T-helper 1 cell treated with Interleukin-12 subunit alpha and Interleukin-12 subunit beta and Interleukin-4 antibody, amounts not matched to agents 30 ng/mL and 1 ng/mL, for 36 hours (primary cell): Measurements from ENCODE around the gene CACNA1B. TPM values are rescaled to one million over a fixed set of nuclear protein-coding genes. Genes with fewer than 3 reads are reported as not detected.
"Not testable (repeated sequence)": the region's sequence is repeated elsewhere in the genome, so short reads cannot be mapped to it uniquely, and the experiment has no call there.

Experiments
- intact Hi-C: fragments of 100-400 bp; cut with micrococcal nuclease; formaldehyde crosslinking; loops from one replicate; pipeline ENCODE4 v1.15.1; 2024
- total RNA-seq: library from RNA; stranded (reverse); gene quantifications from 2 replicates; pipeline ENCODE4 v1.2.3, GENCODE V29; 2022

The CACNA1B gene
- total RNA-seq, 1 donor from 2014 or later: 0.07 TPM

DNA sequence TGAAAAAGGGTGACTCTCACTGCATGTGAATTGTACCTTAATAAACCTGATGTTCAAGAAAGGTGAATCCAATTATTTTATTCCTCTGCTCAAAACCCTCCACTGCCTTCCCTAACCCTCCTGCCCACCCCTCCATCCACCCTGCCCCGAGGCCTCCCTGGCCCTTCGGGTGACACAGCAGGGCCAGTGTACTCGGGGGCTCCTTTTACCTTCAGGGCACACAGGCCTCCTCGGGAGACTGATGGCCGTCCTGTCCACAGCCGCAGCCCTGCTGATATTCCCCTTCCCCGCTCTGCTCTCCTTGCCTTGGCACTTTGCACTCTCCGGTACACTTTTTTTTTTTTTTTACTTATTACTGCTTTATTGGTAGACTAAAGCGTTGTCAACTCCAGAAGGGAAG, 234.0 kb downstream of the CACNA1B start:
- intact Hi-C loops: no loop called here

DNA sequence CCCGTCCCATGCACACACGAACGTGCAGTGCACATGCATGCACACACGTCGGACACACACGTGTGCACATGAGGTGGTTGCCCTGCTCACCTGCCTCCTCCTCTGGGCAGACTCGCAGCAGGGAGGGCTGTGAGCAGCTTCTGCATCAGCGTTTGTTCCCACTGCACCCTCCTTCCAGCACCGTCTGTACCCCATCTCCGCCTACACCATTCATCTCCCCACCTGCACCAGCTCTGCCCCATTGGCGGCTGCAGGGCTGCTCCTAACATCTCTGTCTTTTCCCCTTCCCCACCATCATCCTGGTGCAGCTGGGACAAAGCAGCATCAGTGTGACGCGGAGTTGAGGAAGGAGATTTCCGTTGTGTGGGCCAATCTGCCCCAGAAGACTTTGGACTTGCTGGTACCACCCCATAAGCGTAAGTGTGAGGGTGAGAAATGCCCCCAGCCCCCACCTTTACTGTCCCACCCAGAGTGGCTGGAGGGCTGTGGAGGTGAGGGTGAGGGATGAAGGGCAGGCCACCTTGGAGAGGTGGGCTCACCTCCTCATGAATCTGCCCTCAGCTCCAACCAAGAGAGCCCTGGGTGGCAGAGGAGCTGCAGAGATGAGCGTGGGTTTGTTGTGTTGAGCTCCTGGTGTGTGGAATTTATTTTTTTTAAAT, 234.6 kb downstream of the CACNA1B start:
- intact Hi-C loops: no loop called here

DNA sequence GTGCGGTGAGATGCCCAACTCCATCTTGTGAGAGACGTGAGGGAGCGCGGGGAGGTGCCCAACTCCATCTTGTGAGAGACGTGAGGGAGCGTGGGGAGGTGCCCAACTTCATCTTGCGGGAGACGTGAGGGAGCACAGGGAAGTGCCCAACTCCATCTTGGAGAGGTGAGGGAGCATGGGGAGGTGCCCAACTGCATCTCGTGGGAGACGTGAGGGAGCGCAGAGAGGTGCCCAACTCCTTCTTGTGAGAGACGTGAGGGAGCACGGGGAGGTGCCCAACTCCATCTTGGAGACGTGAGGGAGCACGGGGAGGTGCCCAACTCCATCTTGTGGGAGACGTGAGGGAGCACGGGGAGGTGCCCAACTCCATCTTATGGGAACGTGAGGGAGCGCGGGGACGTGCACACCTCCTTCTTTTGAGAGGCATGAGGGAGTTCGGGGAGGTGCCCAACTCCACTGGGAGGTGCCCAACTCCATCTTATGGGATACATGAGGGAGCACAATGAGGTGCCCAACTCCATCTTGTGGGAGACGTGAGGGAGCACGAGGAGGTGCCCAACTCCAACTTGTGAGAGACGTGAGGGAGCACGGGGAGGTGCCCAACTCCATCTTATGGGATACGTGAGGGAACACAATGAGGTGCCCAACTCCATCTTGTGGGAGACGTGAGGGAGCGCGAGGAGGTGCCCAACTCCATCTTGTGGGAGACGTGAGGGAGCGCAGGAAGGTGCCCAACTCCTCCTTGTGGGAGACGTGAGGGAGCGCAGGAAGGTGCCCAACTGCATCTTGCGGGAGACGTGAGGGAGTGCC, 235.4 kb downstream of the CACNA1B start:
- intact Hi-C loops: no loop called here

DNA sequence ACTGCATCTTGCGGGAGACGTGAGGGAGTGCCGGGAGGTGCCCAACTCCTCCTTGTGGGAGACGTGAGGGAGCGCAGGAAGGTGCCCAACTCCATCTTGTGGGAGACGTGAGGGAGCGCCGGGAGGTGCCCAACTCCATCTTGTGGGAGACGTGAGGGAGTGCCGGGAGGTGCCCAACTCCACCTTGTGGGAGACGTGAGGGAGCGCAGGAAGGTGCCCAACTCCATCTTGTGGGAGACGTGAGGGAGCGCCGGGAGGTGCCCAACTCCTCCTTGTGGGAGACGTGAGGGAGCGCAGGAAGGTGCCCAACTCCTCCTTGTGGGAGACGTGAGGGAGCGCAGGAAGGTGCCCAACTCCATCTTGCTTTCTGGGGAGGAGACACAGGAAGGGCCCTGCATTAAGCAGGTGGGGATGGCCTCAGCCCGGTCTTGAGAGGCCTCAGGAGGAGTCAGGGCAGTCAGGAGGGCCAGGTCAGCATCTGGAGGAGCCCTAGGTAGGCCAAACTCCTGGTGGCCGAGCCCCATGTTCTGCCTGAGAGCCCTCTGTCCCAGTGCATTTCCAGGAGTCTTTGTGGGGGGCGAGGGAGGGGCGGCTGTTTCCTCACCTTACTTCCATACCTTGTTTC, 236.2 kb downstream of the CACNA1B start:
- intact Hi-C loops: not testable (repeated sequence)

DNA sequence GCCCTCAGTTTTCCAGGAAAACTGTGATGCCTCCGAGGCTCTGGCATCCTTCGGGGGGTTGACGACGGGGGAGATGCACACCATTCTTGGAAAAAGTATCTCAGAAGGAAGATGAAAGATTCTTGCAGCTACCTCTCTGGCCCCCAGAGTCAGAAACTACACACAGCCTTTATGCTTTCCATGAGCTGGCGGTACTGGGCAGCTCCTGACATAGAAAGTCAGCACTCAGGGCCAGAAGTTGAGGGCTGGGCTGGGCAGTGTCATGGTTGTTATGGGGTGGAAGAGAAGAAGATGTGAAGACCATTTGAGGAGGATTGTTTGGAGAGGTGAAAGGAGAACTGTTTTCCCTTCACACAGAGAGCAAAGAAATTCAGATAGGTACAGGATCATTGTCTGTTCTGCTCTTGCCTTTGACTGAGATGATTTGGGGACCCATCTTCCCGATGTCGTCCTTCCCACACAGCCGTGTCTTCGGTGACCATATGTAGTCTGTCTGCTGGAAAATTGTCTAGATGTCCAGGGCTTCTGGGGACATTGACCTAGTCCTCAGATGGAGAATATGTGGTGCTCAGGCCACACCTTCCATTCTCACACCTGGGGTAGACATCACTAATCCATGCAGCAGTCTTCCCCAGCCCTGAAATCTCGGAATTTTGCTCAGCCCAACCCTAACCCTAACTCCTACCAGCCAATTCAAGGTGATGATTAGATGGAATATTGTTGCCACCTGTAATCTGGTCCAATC, 237.1 kb downstream of the CACNA1B start:
- intact Hi-C loops: no loop called here

DNA sequence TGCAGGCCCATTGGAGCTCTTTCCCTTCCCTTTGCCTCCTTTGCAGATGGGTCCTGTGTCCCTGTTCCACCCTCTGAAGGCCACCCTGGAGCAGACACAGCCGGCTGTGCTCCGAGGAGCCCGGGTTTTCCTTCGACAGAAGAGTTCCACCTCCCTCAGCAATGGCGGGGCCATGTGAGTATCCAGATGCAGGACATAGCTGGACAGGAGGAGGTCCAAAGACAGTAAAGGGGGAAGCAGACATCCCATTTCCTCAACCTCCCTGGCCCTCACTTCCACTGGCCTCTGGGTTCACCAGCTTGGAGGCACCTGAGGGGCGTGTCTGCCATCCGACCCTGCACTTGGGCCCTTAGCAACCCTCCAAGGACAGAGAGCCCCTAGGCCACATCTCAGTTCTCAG, 237.9 kb downstream of the CACNA1B start:
- intact Hi-C loops: no loop called here

DNA sequence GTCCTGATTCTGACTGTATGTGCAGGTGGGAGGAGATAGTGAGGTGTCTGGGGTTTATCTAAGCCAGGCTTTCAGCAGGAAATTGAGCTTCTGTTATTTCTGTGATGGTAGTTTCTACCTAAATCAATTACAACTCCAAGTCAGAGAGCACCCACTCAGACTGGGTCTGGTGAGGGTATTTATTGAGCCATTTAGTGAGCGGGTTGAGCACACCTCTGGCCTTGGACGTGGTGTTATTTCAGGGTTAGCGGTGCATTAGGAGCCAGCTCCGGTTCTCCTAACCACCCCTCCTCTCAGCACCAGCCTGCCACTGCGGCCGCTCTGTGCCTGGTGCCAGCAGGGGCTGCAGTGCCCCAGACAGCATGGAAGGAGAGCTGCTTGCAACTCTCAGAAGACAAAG, 238.9 kb downstream of the CACNA1B start:
- intact Hi-C loops: no loop called here

DNA sequence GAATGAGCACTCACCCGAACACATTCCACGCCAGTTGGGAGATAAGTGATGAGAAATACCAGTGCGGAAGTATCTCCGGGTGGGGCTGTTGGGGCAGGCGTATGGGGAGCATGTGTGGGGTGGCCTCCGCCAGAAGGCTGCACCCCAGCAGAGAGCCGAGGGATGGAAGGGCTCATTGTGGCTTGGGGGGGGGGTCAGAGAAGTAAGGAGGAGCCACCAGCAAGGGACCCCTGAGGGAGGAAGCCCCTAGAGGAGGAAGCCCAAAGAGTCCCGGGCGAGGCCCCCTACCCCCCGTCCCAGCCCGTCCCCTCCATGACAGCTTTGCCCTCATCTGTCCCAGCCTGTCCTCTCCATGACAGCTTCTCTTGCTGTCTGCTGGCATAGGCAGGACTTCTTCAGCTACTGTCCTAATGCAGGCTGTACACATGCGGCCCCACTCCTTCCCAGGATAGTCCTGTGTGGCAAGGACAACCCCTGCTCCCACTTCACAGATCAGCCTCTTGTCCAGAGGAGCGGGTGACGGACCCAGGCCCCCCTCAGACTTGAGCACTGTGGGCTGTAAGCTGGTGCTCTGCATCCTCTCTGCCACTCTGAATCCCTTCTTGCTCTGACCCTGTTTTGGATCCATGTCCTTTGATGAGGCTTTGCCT, 239.6 kb downstream of the CACNA1B start:
- intact Hi-C loops: no loop called here

DNA sequence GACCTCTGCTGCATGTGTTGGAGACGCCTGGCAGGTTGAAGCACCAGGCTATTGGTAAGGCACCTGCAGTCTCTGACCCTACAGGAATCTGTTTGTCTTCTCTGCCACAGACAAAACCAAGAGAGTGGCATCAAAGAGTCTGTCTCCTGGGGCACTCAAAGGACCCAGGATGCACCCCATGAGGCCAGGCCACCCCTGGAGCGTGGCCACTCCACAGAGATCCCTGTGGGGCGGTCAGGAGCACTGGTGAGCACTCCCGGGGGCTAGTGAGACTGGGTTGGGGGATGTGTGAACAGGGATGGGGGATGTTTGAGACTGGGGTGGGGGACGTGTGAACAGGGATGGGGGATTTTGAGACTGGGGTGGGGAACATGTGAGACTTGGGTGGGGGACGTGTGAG, 240.3 kb downstream of the CACNA1B start:
- intact Hi-C loops: no loop called here

DNA sequence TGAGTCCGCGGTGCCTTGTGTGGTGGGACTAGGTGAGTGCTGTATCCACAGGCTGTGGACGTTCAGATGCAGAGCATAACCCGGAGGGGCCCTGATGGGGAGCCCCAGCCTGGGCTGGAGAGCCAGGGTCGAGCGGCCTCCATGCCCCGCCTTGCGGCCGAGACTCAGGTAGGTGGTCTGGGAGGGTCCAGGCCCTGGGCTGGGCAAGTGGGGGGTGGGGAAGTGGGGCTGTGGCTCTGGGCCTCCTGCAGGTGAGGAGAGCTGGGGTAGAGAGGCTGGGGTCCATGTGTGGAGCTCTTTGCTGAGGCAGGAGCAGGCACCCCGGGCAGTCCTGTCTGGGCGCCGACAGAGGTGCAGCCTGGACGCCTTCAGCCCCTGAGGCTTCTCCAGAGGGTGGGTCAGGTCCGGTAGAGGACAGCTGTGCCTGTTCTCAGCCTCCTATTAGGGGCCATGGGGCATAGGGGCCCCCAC, 241.1 kb downstream of the CACNA1B start:
- intact Hi-C loops: no loop called here

DNA sequence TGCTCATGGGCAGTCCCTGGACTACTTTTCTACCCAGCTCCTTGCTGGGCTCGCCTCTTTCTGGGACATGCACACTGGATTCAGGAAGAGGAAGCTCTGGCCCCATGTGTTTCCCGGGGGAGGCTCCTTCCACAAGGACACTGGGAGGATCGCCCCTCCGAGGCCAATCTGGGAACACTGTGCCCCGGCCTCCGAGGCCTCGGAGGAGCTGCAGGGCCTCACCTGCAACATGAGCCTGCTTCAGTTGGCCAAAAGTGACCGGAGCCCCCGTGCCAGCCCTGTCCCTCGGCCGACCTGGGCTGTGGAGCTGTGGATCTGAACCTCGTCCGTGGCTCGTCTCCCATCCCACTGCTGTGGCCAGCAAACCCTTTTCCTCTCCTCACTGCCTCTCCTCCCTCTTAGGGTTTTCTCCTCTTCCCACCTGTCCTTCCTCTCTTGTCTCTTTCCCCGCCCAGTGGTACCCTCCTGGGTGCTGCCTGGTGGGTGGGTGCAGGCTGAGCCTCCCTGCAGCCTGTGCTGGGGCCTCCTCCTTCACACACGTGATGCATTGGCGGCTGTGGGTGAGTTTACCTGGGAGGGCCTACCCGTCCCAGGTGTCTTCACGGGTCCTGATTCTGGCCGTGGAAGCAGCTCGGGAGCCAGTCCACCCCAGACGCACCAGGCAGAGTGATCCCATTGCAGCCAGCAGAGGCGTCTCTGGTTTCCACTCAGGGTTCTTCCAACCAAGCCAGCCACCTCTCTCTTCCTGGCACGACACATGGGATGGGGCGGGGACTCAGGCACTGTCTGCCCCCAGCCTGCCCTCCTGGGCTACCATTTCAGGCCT, 241.8 kb downstream of the CACNA1B start:
- intact Hi-C loops: no loop called here

DNA sequence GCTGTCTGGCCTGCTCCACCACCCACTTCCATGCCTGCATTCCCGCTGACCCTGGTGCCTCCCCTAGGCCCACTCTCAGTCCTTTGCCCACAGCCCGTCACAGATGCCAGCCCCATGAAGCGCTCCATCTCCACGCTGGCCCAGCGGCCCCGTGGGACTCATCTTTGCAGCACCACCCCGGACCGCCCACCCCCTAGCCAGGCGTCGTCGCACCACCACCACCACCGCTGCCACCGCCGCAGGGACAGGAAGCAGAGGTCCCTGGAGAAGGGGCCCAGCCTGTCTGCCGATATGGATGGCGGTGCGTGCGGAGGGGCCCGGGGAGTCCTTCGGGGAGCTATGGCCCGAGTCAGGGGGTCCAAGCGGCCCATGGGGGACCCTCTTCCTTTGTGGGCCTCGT, 242.5 kb downstream of the CACNA1B start:
- intact Hi-C loops: no loop called here

DNA sequence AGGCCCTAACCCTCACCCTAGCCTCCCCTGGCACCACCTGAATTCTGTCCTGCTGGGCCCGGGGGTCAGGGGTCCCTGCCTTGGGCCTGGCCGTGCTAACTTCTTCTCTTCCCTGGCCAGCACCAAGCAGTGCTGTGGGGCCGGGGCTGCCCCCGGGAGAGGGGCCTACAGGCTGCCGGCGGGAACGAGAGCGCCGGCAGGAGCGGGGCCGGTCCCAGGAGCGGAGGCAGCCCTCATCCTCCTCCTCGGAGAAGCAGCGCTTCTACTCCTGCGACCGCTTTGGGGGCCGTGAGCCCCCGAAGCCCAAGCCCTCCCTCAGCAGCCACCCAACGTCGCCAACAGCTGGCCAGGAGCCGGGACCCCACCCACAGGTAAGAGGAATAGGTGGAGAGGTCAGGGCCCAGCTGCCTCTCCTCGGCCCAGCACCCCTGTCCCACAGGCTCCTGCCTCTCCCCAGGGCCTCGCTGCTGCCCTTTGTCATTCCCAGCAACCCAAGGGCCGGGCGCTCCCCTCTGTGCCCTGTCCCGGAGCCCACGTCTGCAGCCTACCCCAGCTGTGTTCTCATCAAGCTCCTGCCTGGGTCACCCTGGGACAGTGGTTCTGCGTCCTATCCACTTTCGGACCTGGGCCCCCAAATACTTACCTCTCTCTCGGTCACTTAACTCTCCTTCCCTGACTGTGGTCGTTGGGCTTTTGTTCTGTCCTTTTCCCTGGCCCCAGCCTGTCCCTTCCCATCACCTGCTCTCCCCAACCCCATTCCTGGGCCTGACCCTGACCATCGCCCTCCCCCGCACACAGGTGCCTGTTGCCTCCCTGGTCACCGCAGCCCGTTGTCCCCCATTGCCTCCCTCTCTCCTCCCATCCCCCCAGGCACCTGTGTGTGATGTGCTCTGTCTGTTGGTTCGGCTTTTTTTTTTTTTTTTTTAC, 243.2 kb downstream of the CACNA1B start:
- intact Hi-C loops: no loop called here

DNA sequence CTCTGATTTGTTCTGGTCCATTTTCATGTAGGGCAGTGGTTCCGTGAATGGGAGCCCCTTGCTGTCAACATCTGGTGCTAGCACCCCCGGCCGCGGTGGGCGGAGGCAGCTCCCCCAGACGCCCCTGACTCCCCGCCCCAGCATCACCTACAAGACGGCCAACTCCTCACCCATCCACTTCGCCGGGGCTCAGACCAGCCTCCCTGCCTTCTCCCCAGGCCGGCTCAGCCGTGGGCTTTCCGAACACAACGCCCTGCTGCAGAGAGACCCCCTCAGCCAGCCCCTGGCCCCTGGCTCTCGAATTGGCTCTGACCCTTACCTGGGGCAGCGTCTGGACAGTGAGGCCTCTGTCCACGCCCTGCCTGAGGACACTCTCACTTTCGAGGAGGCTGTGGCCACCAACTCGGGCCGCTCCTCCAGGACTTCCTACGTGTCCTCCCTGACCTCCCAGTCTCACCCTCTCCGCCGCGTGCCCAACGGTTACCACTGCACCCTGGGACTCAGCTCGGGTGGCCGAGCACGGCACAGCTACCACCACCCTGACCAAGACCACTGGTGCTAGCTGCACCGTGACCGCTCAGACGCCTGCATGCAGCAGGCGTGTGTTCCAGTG, 244.0 kb downstream of the CACNA1B start:
- intact Hi-C loops: no loop called here

DNA sequence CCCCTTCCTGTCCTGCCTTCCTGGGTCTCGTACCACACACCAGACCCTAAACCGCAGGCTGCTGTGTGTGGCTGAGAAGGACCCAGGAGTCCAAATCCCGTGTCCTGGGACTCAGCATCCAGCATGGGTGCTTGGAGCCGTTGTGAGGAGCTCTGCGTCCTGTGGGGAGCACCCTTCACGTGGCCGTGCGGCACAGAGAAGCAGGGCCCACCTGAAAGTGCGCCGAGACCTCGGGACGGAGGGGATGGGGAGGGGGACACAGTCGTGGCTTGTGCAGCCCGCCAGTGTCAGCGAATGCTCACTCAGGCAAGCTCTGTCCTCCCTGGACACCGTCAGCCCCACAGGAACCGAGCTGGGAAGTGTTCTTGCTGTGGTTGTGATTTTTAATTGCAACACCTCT, 244.6 kb downstream of the CACNA1B start:
- intact Hi-C loops: no loop called here

DNA sequence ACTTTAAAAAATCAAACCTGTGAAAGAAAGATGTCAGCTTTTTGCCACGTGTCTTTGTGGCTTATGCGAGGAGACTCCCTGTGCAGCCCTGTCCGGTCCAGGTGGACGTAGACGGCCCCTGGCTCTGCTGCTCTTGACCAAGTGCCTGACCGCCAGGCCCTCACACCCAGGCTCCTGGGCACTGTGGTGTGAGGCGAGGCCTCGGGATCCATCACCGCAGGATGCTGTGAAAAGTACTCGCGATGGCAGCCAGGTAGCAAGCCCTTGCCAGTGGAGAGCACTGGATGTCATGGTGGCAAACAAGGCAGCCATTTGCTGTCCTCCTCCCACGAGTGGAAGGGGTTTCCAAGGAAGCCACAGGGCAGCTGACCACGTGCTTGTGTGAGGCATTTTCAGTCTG, 245.1 kb downstream of the CACNA1B start:
- intact Hi-C loops: no loop called here

DNA sequence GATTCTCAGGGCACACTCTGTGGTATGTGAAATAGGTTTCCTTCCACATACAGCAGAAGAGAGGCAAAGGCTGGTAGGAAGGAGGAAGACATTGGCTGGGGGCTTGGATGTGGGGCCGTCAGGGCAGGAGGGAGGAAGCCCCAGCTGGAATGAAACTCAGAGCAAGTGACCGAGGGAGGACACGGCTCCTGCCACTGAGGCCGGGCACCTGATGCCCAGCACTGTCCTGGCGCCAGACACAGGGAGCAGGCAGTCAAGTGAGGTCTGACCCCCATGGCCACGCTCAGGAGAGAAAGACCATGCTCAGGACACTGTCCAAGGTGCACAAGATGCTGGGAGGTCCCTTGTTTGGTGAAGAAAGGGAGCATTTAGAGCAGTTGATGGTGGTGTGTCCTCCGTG, 245.5 kb downstream of the CACNA1B start:
- intact Hi-C loops: no loop called here

DNA sequence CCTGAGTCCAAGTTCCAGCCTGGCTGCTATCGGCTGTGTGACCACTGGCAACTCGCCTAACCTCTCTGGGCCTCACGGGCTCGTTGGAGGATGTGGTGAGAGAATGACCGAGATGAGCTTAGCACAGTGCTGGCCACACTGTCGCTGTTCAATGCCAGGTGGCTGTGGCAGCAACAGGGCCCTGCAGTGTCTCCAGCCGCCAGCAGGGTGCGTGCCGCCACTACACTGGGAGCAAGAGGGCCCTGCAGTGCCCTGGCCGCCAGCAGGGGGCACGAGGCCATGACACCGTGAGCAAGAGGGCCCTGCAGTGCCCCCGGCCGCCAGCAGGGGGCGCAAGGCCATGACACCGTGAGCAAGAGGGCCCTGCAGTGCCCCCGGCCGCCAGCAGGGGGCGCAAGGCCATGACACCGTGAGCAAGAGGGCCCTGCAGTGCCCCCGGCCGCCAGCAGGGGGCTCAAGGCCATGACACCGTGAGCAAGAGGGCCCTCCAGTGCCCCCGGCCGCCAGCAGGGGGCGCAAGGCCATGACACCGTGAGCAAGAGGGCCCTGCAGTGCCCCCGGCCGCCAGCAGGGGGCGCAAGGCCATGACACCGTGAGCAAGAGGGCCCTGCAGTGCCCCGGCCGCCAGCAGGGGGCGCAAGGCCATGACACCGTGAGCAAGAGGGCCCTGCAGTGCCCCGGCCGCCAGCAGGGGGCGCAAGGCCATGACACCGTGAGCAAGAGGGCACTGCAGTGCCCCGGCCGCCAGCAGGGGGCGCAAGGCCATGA, 248.7 kb downstream of the CACNA1B start:
- intact Hi-C loops: not testable (repeated sequence)
